IMR-90 (cell line): ENCODE data around the gene ATP5ME. TPM values are rescaled to one million over a fixed set of nuclear protein-coding genes. Genes with fewer than 3 reads are reported as not detected.

ENCODE experiments used
- ATAC-seq: fragments of 200-7000 bp; cut with Tn5 transposase; 2 replicates; pipeline ENCODE4 v1.9.1; 2020; ENCODE audit warnings: low read depth, mild to moderate bottlenecking, moderate library complexity
- BruUV-seq: library from RNA; stranded (reverse); fragments of 400-500 nt; replicated peaks from 2 replicates; lab custom pipeline; 2021; lab: Mats Ljungman, UMichigan
- CTCF ChIA-PET: fragments of 300-600 bp; formaldehyde crosslinking; extraction: SDS; loops from one replicate; lab custom pipeline; 2021; ENCODE audit warnings: antibody characterized with exemption; lab: Yijun Ruan, JAX
- POLR2A ChIA-PET: fragments of 300-600 bp; sonication (Branson Sonifier 250); formaldehyde crosslinking; loops from one replicate; lab custom pipeline; 2022; ENCODE audit warnings: antibody characterized with exemption; ENCODE audit not compliant: unreplicated experiment; lab: Charles Lee
- DNase-seq: peaks from one replicate; pipeline ENCODE4 v3.0.0; 2013
- H2AFZ ChIP-seq: replicated peaks from 2 replicates; pipeline ENCODE3; 2013; ENCODE audit warnings: low read length, mild to moderate bottlenecking; ENCODE audit not compliant: poor library complexity
- H2AK5ac ChIP-seq: 2 replicates; pipeline ENCODE4 v1.6.1; 2013; ENCODE audit warnings: low read depth, low read length, inconsistent platforms
- H2AK9ac ChIP-seq: replicated peaks from 2 replicates; pipeline ENCODE3; 2013; ENCODE audit warnings: mild to moderate bottlenecking, low read depth, low read length, moderate library complexity; ENCODE audit not compliant: poor library complexity
- H2BK120ac ChIP-seq: 2 replicates; pipeline ENCODE4 v1.6.1; 2013; ENCODE audit warnings: low read depth, low read length, inconsistent platforms
- H2BK15ac ChIP-seq: 3 replicates; pipeline ENCODE4 v1.6.1; 2013; ENCODE audit warnings: low read depth, low read length, inconsistent platforms
- H2BK20ac ChIP-seq: 2 replicates; pipeline ENCODE4 v1.6.1; 2013; ENCODE audit warnings: low read depth, mild to moderate bottlenecking, inconsistent platforms, low read length, moderate library complexity
- H2BK5ac ChIP-seq: 2 replicates; pipeline ENCODE4 v1.6.1; 2013; ENCODE audit warnings: mild to moderate bottlenecking, low read depth, low read length, inconsistent platforms; ENCODE audit not compliant: poor library complexity, severe bottlenecking
- H3K14ac ChIP-seq: replicated peaks from 2 replicates; pipeline ENCODE4 v1.6.1; 2013; ENCODE audit warnings: low read depth, low read length, inconsistent platforms
- H3K18ac ChIP-seq: 2 replicates; pipeline ENCODE4 v1.6.1; 2013; ENCODE audit warnings: low read depth, low read length, control low read depth
- H3K23ac ChIP-seq: 2 replicates; pipeline ENCODE4 v1.6.1; 2013; ENCODE audit warnings: low read depth, low read length, inconsistent platforms
- H3K27ac ChIP-seq: 2 replicates; pipeline ENCODE4 v1.5.1; 2013; ENCODE audit warnings: mild to moderate bottlenecking, control low read depth, low read length; ENCODE audit not compliant: insufficient read depth
- H3K27me3 ChIP-seq: 2 replicates; pipeline ENCODE4 v1.6.1; 2013; ENCODE audit warnings: low read length; ENCODE audit not compliant: control insufficient read depth, insufficient read depth
- H3K36me3 ChIP-seq: 2 replicates; pipeline ENCODE4 v1.6.1; 2013; ENCODE audit warnings: low read length, mixed read lengths; ENCODE audit not compliant: control insufficient read depth, insufficient read depth
- H3K4ac ChIP-seq: 2 replicates; pipeline ENCODE4 v1.6.1; 2013; ENCODE audit warnings: low read depth, low read length, inconsistent platforms
- H3K4me1 ChIP-seq: 2 replicates; pipeline ENCODE4 v1.6.1; 2013; ENCODE audit warnings: low read length, mixed read lengths; ENCODE audit not compliant: control insufficient read depth, insufficient read depth
- H3K4me2 ChIP-seq: 2 replicates; pipeline ENCODE4 v1.6.1; 2013; ENCODE audit warnings: low read depth, mild to moderate bottlenecking, control low read depth, low read length, moderate library complexity
- H3K4me3 ChIP-seq: 2 replicates; pipeline ENCODE4 v1.5.1; 2013; ENCODE audit warnings: low read depth, mild to moderate bottlenecking, control low read depth, low read length, moderate library complexity; ENCODE audit not compliant: insufficient read depth
- H3K56ac ChIP-seq: 2 replicates; pipeline ENCODE4 v1.6.1; 2013; ENCODE audit warnings: low read length, inconsistent platforms; ENCODE audit not compliant: insufficient read depth; ENCODE audit errors: extremely low read depth
- H3K79me1 ChIP-seq, 2 experiments: 2 replicates each; pipeline ENCODE4 v1.6.1; 2013; ENCODE audit warnings: low read length in 2 of 2, inconsistent platforms in 1 of 2, low read depth in 1 of 2
- H3K9ac ChIP-seq: 2 replicates; pipeline ENCODE4 v1.6.1; 2013; ENCODE audit warnings: low read depth, low read length, control low read depth
- H3K9me1 ChIP-seq: 2 replicates; pipeline ENCODE4 v1.6.1; 2013; ENCODE audit warnings: low read length, inconsistent platforms; ENCODE audit not compliant: insufficient read depth
- H3K9me3 ChIP-seq: 2 replicates; pipeline ENCODE4 v1.6.1; 2013; ENCODE audit warnings: low read length; ENCODE audit not compliant: control insufficient read depth, insufficient read depth
- H4K20me1 ChIP-seq: 2 replicates; pipeline ENCODE4 v1.6.1; 2013; ENCODE audit warnings: low read length, inconsistent platforms; ENCODE audit not compliant: insufficient read depth
- H4K5ac ChIP-seq: 2 replicates; pipeline ENCODE4 v1.6.1; 2013; ENCODE audit warnings: mild to moderate bottlenecking, low read depth, low read length, control low read depth
- H4K8ac ChIP-seq, 2 experiments: 2 replicates each; pipeline ENCODE4 v1.6.1; 2013; ENCODE audit warnings: low read depth in 2 of 2, low read length in 2 of 2, control low read depth in 1 of 2, inconsistent platforms in 1 of 2
- H4K91ac ChIP-seq: 2 replicates; pipeline ENCODE4 v1.6.1; 2013; ENCODE audit warnings: low read depth, low read length, inconsistent platforms; ENCODE audit not compliant: insufficient read depth
- FOS ChIP-seq: fragments of 150-350 bp; IDR thresholded peaks from 2 replicates; pipeline ENCODE4 v1.6.1; 2016; ENCODE audit warnings: low read depth, low read length
- MAZ ChIP-seq: IDR thresholded peaks from 2 replicates; pipeline ENCODE4 v1.6.1; 2012; ENCODE audit warnings: low read depth, mild to moderate bottlenecking, low read length, improper control_type of control experiment, moderate library complexity, borderline replicate concordance
- MXI1 ChIP-seq: IDR thresholded peaks from 2 replicates; pipeline ENCODE4 v1.6.1; 2012; ENCODE audit warnings: low read depth, mild to moderate bottlenecking, low read length, moderate library complexity, borderline replicate concordance
- NFE2L2 ChIP-seq: fragments of 150-350 bp; IDR thresholded peaks from 2 replicates; pipeline ENCODE4 v1.6.1; 2016; ENCODE audit warnings: low read depth, mild to moderate bottlenecking, low read length
- RCOR1 ChIP-seq: IDR thresholded peaks from 2 replicates; pipeline ENCODE4 v1.6.1; 2012; ENCODE audit warnings: mild to moderate bottlenecking, low read length, improper control_type of control experiment; ENCODE audit not compliant: insufficient replicate concordance
- SMC3 ChIP-seq: fragments of 150-350 bp; IDR thresholded peaks from 2 replicates; pipeline ENCODE4 v1.6.1; 2016; ENCODE audit warnings: low read depth, mild to moderate bottlenecking, antibody characterized with exemption, low read length, moderate library complexity
- WGBS, 2 experiments: methylation state at CpG; one replicate each; pipeline versions ENCODE4 v1.1.5 to v1.1.7; 2013; ENCODE audit warnings: missing lambda C conversion rate in 2 of 2; ENCODE audit not compliant: insufficient read length in 1 of 2; ENCODE audit errors: extremely low coverage in 2 of 2; 5-methylcytosine and 5-hydroxymethylcytosine counted together
- dilution Hi-C: fragments of 300-500 bp; cut with HindIII; formaldehyde crosslinking; loops from one replicate; pipeline ENCODE4 v1.14.3; 2018; ENCODE audit warnings: low sequenced_read_pairs; ENCODE audit not compliant: unreplicated experiment
- in situ Hi-C: fragments of 300-500 bp; cut with MboI; formaldehyde crosslinking; loops from 3 replicates; pipeline ENCODE4 v1.14.3; 2019; ENCODE audit warnings: low sequenced_read_pairs, inconsistent platforms, mixed read lengths
- intact Hi-C: fragments of 100-400 bp; cut with micrococcal nuclease; formaldehyde crosslinking; loops from 2 replicates; pipeline ENCODE4 v1.10.0; 2022
- polyA plus RNA-seq, 3 experiments: library from polyadenylated mRNA; depleted of rRNA; stranded (reverse); fragments of >200 nt; gene quantifications; 2 replicates each; pipeline ENCODE4 v1.2.3, GENCODE V29; 2012; ENCODE audit warnings: low replicate concordance in 1 of 3
- total RNA-seq: library from RNA; depleted of rRNA; stranded (reverse); fragments of >200 nt; gene quantifications from 2 replicates; pipeline ENCODE4 v1.2.3, GENCODE V29; 2012

The ATP5ME gene
- total and polyA plus RNA-seq, 2 of the 4 experiments (the other 2 are of a cell fraction): 39.3 to 603 TPM

- no peaks in the 10 kb centered on the region for H3K9me1 ChIP-seq
- H3K36me3 ChIP-seq: no peaks in the 10 kb centered on the region
- no peak overlapping the region for H3K4ac ChIP-seq
- H2BK15ac ChIP-seq: no peak overlapping the region
- no peak overlapping the region for H3K4me3 ChIP-seq
- TF ChIP-seq SMC3 (no peak), MAZ (no peak), FOS (no peak), RCOR1 (no peak), NFE2L2 (no peak), MXI1 (no peak)
- no peak overlapping the region for H4K8ac ChIP-seq
- no peak overlapping the region for H2AK9ac ChIP-seq
- intact Hi-C loops: no loop called here
- H3K27ac ChIP-seq: no peak overlapping the region
- H3K23ac ChIP-seq: no peak overlapping the region
- H4K20me1 ChIP-seq: no peaks in the 10 kb centered on the region
- no peak overlapping the region for H3K56ac ChIP-seq
- H3K79me1 ChIP-seq: no peaks in the 10 kb centered on the region
- H2AK5ac ChIP-seq: no peak overlapping the region
- H3K27me3 ChIP-seq: no peaks in the 10 kb centered on the region
- H3K14ac ChIP-seq: no peak overlapping the region
- no TSS peak for BruUV-seq
- ChIA-PET CTCF (no interaction called here), POLR2A (no interaction called here)
- no peak overlapping the region for H2BK20ac ChIP-seq
- 83% methylated on average over 1 of the region's 6 CpGs; no CpG with 5 or more reads in 1 of the 2 experiments for WGBS, 2 experiments
- no peaks in the 10 kb centered on the region for H3K4me1 ChIP-seq
- no peak for ATAC-seq
- no peak for DNase-seq
- in situ Hi-C loops: no loop called here
- H3K9ac ChIP-seq: no peak overlapping the region
- no peak overlapping the region for H4K91ac ChIP-seq
- H4K5ac ChIP-seq: no peak overlapping the region
- no peak overlapping the region for H2BK5ac ChIP-seq
- no peak overlapping the region for H3K4me2 ChIP-seq
- H2BK120ac ChIP-seq: no peak overlapping the region
- dilution Hi-C loops: no loop called here
- H3K9me3 ChIP-seq: peaks cover 28% of the 10 kb centered on the region
- H3K18ac ChIP-seq: no peak overlapping the region
- no peak overlapping the region for H2AFZ ChIP-seq
These were observed 41.1 kb downstream of the ATP5ME start for GRCh38 chr4:632926-633325.
